CD4-positive, alpha-beta T cell (primary cell): Measurements from ENCODE around the gene GPM6B. TPM values are rescaled to one million over a fixed set of nuclear protein-coding genes. Genes with fewer than 3 reads are reported as not detected.

Experiments
- ATAC-seq: fragments of 200-7000 bp; cut with Tn5 transposase; one replicate; pipeline ENCODE4 v1.10.0; 2022; ENCODE audit warnings: mild to moderate bottlenecking; ENCODE audit not compliant: poor library complexity
- CTCF ChIA-PET: fragments of 350-600 bp; sonication (Branson Sonifier 250); formaldehyde crosslinking; loops from one replicate; lab custom pipeline; 2021; ENCODE audit warnings: antibody characterized with exemption, inconsistent platforms; lab: Charles Lee
- POLR2A ChIA-PET: fragments of 350-600 bp; sonication (Branson Sonifier 250); formaldehyde crosslinking; loops from one replicate; lab custom pipeline; 2021; ENCODE audit warnings: antibody characterized with exemption, inconsistent platforms; lab: Charles Lee
- DNase-seq, 14 experiments: peaks; one replicate each; pipeline ENCODE4 v3.0.0-alpha.2; 2013 to 2020; ENCODE audit warnings: mixed read lengths in 2 of 14
- H3K27ac ChIP-seq, 2 donors: one replicate each; pipeline versions ENCODE4 v1.5.1 to v1.7.0; 2013; ENCODE audit warnings: low read length in 2 of 2, low read depth in 1 of 2, mild to moderate bottlenecking in 1 of 2
- H3K27me3 ChIP-seq, 2 experiments: 1 replicate in 1 of 2; 2 replicates in 1 of 2; pipeline versions ENCODE4 v1.6.1 to v1.7.0; 2013; ENCODE audit warnings: low read length in 2 of 2, control low read depth in 1 of 2, mild to moderate bottlenecking in 1 of 2, moderate library complexity in 1 of 2; ENCODE audit not compliant: insufficient read depth in 2 of 2, control insufficient read depth in 1 of 2
- H3K36me3 ChIP-seq: one replicate; pipeline ENCODE4 v1.6.1; 2013; ENCODE audit warnings: low read length, control low read depth; ENCODE audit not compliant: insufficient read depth
- H3K4me1 ChIP-seq: one replicate; pipeline ENCODE4 v1.6.1; 2013; ENCODE audit warnings: low read length, control low read depth; ENCODE audit not compliant: insufficient read depth
- H3K4me3 ChIP-seq: one replicate; pipeline ENCODE4 v1.5.1; 2013; ENCODE audit warnings: mild to moderate bottlenecking, low read length, moderate library complexity
- H3K9me3 ChIP-seq, 2 experiments: 1 replicate in 1 of 2; 2 replicates in 1 of 2; pipeline versions ENCODE4 v1.6.1 to v1.7.0; 2013; ENCODE audit warnings: low read length in 2 of 2, mild to moderate bottlenecking in 2 of 2, control low read depth in 1 of 2, moderate library complexity in 1 of 2; ENCODE audit not compliant: control insufficient read depth in 1 of 2, insufficient read depth in 1 of 2
- H3K27ac Mint-ChIP-seq: one replicate; pipeline ENCODE4 v1.8.0; 2020; ENCODE audit warnings: mixed read lengths
- H3K27me3 Mint-ChIP-seq: one replicate; pipeline ENCODE4 v1.8.0; 2021; ENCODE audit warnings: mixed read lengths
- H3K36me3 Mint-ChIP-seq: one replicate; pipeline ENCODE4 v1.8.0; 2021; ENCODE audit warnings: low read depth, mixed read lengths
- H3K4me1 Mint-ChIP-seq: one replicate; pipeline ENCODE4 v1.8.0; 2021; ENCODE audit warnings: low read depth, mixed read lengths
- H3K4me3 Mint-ChIP-seq: one replicate; pipeline ENCODE4 v1.8.0; 2020; ENCODE audit warnings: mild to moderate bottlenecking, mixed read lengths
- H3K9me3 Mint-ChIP-seq: one replicate; pipeline ENCODE4 v1.8.0; 2020; ENCODE audit warnings: mixed read lengths
- CTCF ChIP-seq: fragments of 200-600 bp; IDR thresholded peaks from one replicate; pipeline ENCODE4 v1.8.0; 2022; ENCODE audit warnings: antibody characterized with exemption, mild to moderate bottlenecking
- intact Hi-C, 2 experiments: fragments of 100-400 bp; cut with DNase I in 1 of 2; cut with micrococcal nuclease in 1 of 2; formaldehyde crosslinking; loops; one replicate each; pipeline versions ENCODE4 v1.15.1 to v1.9.0; 2023 to 2025; cut with DNase I, micrococcal nuclease
- total RNA-seq, 174 experiments: library from RNA in 2 of 174; stranded (reverse) in 2 of 174; gene quantifications; one replicate each; pipeline ENCODE4 v1.2.3 and lab custom pipeline; 2021 to 2026

The GPM6B gene
- total RNA-seq, 2 experiments from 2014 or later = not detected

GRCh38 chrX:13763489-13763888 is 53.4 kb downstream of the GPM6B start:
- intact Hi-C loops = no loop called here
- TF ChIP-seq CTCF = no peak
- CTCF ChIA-PET = no interaction called here
- Histone ChIP-seq H3K4me3 (no peak overlapping the region), H3K9me3 (no peaks in the 10 kb centered on the region), H3K4me1 (no peaks in the 10 kb centered on the region), H3K27ac (no peak overlapping the region), H3K27me3 (no peaks in the 10 kb centered on the region), H3K36me3 (peaks cover 97% of the 10 kb centered on the region)
- DNase-seq = no peak
- H3K36me3 Mint-ChIP-seq = peaks cover 82% of the 10 kb centered on the region
- no peaks in the 10 kb centered on the region for H3K27me3 Mint-ChIP-seq
- no peak overlapping the region for H3K27ac Mint-ChIP-seq
- H3K9me3 Mint-ChIP-seq = no peaks in the 10 kb centered on the region
- POLR2A ChIA-PET = no interaction called here
- H3K4me3 Mint-ChIP-seq = no peak overlapping the region
- H3K4me1 Mint-ChIP-seq = peaks cover 10% of the 10 kb centered on the region
- ATAC-seq = no peak

- Histone ChIP-seq H3K27me3 (no peaks in the 10 kb centered on the region), H3K9me3 (no peaks in the 10 kb centered on the region), H3K4me3 (no peak overlapping the region), H3K36me3 (peaks cover 99% of the 10 kb centered on the region), H3K27ac (no peak overlapping the region), H3K4me1 (no peaks in the 10 kb centered on the region)
- H3K9me3 Mint-ChIP-seq = no peaks in the 10 kb centered on the region
- TF ChIP-seq CTCF = no peak
- POLR2A ChIA-PET = no interaction called here
- intact Hi-C loops = no loop called here
- no peak overlapping the region for H3K4me3 Mint-ChIP-seq
- no peak overlapping the region for H3K27ac Mint-ChIP-seq
- peaks cover 84% of the 10 kb centered on the region for H3K36me3 Mint-ChIP-seq
- no peak for DNase-seq
- CTCF ChIA-PET = no interaction called here
- H3K27me3 Mint-ChIP-seq = no peaks in the 10 kb centered on the region
- no peak for ATAC-seq
- H3K4me1 Mint-ChIP-seq = peaks cover 7% of the 10 kb centered on the region
Measured at GRCh38 chrX:13761606-13762414, 55.1 kb downstream of the GPM6B start.

- Histone ChIP-seq H3K9me3 (no peaks in the 10 kb centered on the region), H3K4me1 (no peaks in the 10 kb centered on the region), H3K27ac (no peak overlapping the region), H3K36me3 (peaks cover 93% of the 10 kb centered on the region), H3K27me3 (no peaks in the 10 kb centered on the region), H3K4me3 (no peak overlapping the region)
- DNase-seq (no peak), ATAC-seq (no peak)
- POLR2A ChIA-PET = no interaction called here
- Mint-ChIP-seq H3K36me3 (peaks cover 79% of the 10 kb centered on the region), H3K27me3 (no peaks in the 10 kb centered on the region), H3K27ac (no peak overlapping the region), H3K9me3 (no peaks in the 10 kb centered on the region), H3K4me3 (no peak overlapping the region), H3K4me1 (peaks cover 1% of the 10 kb centered on the region)
- no peak for TF ChIP-seq CTCF
- CTCF ChIA-PET = no interaction called here
- intact Hi-C loops = no loop called here
Measured at GRCh38 chrX:13760426-13760825, 56.5 kb downstream of the GPM6B start.
